ENCODE measurements around the gene DENND4C.

DNA sequence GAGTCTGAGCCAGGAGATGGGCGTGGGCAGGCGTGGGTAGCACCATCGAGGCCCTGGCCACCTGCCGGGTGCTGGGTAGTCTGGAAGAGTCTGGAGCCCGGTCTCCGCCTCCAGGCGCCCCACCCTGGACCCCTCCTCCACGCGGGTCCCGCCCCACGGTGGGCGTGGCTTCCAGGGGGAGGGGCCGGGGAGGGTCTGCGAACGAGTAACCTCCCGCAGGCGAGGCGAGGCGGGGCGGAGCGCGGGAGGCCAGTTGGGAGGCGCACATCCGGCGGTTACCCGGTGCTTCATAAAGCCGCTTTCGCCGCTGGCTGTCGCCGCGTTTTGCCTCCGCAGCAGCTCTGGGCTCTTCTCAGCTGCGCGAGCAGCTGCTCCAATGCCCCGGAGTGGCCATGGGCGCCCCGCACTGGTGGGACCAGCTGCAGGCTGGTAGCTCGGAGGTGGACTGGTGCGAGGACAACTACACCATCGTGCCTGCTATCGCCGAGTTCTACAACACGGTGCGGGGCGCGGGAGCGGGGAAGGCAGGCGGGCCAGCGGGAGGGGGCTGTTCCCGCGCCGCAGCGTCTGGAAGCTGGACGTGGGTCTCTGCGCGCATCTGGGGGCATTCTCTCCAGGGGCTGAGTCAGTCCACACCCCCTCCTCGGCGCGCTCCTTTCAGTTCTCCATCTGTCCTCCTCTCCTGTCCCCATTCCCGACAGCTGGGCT is 178.4 kb downstream of the DENND4C start, which contains the start of gene ACER2:
- peak; percentile 94 to 98 (median 97) for TF ChIP-seq POLR2A (IDR thresholded peaks at IDR 0.05)
- TF ChIP-seq, protein P1, sequence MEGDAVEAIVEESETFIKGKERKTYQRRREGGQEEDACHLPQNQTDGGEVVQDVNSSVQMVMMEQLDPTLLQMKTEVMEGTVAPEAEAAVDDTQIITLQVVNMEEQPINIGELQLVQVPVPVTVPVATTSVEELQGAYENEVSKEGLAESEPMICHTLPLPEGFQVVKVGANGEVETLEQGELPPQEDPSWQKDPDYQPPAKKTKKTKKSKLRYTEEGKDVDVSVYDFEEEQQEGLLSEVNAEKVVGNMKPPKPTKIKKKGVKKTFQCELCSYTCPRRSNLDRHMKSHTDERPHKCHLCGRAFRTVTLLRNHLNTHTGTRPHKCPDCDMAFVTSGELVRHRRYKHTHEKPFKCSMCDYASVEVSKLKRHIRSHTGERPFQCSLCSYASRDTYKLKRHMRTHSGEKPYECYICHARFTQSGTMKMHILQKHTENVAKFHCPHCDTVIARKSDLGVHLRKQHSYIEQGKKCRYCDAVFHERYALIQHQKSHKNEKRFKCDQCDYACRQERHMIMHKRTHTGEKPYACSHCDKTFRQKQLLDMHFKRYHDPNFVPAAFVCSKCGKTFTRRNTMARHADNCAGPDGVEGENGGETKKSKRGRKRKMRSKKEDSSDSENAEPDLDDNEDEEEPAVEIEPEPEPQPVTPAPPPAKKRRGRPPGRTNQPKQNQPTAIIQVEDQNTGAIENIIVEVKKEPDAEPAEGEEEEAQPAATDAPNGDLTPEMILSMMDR (IDR thresholded peaks at IDR 0.05) = peak in 2 of 7 experiments; percentile 5 to 7

Measured in body of pancreas (tissue), 4 donors.